Chondrocyte (in vitro differentiated cells): ENCODE data around the gene RALY. TPM values are rescaled to one million over a fixed set of nuclear protein-coding genes. Genes with fewer than 3 reads are reported as not detected.
A peak's percentile ranks its signal among the peaks of the same experiment; 100 is the strongest.

Experiments used
- DNase-seq: peaks from one replicate; pipeline ENCODE4 v3.0.0; 2021; ENCODE audit warnings: mixed read lengths, low spot score
- H3K27ac Mint-ChIP-seq: one replicate; pipeline ENCODE4 v1.8.0; 2021; ENCODE audit warnings: mild to moderate bottlenecking, moderate library complexity, mixed read lengths; ENCODE audit not compliant: unreplicated experiment
- H3K27me3 Mint-ChIP-seq: 2 replicates; pipeline ENCODE4 v1.8.0; 2021; ENCODE audit warnings: low read depth, mixed read lengths
- H3K36me3 Mint-ChIP-seq: 2 replicates; pipeline ENCODE4 v1.8.0; 2021; ENCODE audit warnings: low read depth, mixed read lengths
- H3K4me1 Mint-ChIP-seq: 2 replicates; pipeline ENCODE4 v1.8.0; 2021; ENCODE audit warnings: low read depth, mild to moderate bottlenecking, mixed read lengths
- H3K4me3 Mint-ChIP-seq: one replicate; pipeline ENCODE4 v1.8.0; 2021; ENCODE audit warnings: mild to moderate bottlenecking, moderate library complexity, mixed read lengths; ENCODE audit not compliant: unreplicated experiment
- H3K9me3 Mint-ChIP-seq: 2 replicates; pipeline ENCODE4 v1.8.0; 2021; ENCODE audit warnings: low read depth, mixed read lengths
- total RNA-seq: library from RNA; stranded (reverse); gene quantifications from 3 replicates; pipeline ENCODE4 v1.2.1, GENCODE V29; 2021
- TF ChIP-seq, protein P1 (sequence below): fragments of 200-600 bp; sonication (generic); IDR thresholded peaks from 2 replicates; pipeline ENCODE4 v1.5.0; 2021; ENCODE audit warnings: antibody characterized with exemption, mild to moderate bottlenecking, moderate library complexity

The RALY gene
- total RNA-seq, 1 donor from 2014 or later: 169 TPM

DNA sequence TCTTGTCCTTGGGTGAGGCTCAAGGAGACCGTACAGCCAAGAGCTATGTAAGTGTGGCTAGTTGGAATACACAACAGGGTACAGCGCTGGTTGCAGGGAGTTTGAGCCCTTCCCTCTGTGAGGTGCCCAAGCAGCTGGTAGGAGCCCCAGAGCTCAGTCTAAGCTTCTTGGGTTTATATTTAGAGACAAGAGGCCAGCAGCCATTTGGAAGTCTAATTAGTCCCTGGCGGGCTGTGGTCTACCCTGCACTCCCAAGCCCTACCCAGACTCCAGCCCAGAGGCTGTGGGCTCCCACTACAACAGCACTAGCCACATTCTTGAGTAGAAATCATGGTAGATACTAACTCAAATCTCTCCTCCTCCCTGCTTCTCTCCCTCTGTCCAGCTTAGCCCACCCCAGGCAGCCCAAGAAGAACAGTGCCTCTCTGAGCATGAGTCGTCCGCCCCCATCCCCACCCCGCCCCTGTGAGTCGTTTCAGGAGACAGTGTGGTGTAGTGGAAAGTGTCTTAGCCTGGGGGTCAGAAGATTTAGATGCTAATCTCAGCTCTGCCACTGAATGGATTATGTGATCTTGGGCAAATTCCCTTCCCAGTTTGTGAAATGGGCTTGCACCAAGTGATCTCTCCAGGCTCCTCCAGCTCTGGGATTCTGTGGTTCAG, 80.5 kb downstream of the RALY start:
- Mint-ChIP-seq H3K4me3 (no peak overlapping the region), H3K9me3 (no peaks in the 10 kb centered on the region), H3K27me3 (no peaks in the 10 kb centered on the region), H3K4me1 (peaks cover 14% of the 10 kb centered on the region), H3K27ac (peak overlapping the region; percentile 45), H3K36me3 (peaks cover 23% of the 10 kb centered on the region)
- TF ChIP-seq, protein P1, sequence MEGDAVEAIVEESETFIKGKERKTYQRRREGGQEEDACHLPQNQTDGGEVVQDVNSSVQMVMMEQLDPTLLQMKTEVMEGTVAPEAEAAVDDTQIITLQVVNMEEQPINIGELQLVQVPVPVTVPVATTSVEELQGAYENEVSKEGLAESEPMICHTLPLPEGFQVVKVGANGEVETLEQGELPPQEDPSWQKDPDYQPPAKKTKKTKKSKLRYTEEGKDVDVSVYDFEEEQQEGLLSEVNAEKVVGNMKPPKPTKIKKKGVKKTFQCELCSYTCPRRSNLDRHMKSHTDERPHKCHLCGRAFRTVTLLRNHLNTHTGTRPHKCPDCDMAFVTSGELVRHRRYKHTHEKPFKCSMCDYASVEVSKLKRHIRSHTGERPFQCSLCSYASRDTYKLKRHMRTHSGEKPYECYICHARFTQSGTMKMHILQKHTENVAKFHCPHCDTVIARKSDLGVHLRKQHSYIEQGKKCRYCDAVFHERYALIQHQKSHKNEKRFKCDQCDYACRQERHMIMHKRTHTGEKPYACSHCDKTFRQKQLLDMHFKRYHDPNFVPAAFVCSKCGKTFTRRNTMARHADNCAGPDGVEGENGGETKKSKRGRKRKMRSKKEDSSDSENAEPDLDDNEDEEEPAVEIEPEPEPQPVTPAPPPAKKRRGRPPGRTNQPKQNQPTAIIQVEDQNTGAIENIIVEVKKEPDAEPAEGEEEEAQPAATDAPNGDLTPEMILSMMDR: no peak
- DNase-seq: no peak

DNA sequence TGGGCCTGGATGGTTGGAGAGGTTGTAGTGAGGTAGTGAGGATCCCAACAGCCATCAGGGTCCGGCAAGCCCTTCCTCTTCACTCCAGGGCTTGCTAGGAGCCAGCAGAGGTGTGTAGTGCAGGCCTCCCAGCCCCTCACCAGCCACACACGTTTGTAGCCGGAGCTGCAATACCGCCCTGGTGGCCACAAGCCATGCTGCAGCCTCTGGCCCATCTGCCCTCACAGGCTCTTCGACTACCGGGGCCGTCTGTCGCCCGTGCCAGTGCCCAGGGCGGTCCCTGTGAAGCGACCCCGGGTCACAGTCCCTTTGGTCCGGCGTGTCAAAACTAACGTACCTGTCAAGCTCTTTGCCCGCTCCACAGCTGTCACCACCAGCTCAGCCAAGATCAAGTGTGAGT, 81.9 kb downstream of the RALY start:
- peaks cover 6% of the 10 kb centered on the region for H3K4me1 Mint-ChIP-seq
- H3K4me3 Mint-ChIP-seq: no peak overlapping the region
- no peak for DNase-seq
- no peak overlapping the region for H3K27ac Mint-ChIP-seq
- no peaks in the 10 kb centered on the region for H3K27me3 Mint-ChIP-seq
- TF ChIP-seq, protein P1: peak; percentile 21
- no peaks in the 10 kb centered on the region for H3K9me3 Mint-ChIP-seq
- peaks cover 30% of the 10 kb centered on the region for H3K36me3 Mint-ChIP-seq

DNA sequence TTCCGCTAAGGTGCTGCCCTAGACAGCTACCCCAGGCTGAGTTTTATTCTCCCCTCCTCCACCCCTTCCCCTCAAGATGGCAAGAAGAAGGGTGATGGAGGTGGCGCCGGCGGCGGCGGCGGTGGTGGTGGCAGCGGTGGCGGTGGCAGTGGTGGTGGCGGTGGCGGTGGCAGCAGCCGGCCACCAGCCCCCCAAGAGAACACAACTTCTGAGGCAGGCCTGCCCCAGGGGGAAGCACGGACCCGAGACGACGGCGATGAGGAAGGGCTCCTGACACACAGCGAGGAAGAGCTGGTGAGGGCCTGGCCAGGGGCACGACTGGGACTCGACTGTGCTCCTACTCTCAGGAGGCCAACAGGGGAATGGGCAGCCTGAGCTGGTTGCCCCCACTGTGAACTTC, 83.2 kb downstream of the RALY start:
- Mint-ChIP-seq H3K9me3 (no peaks in the 10 kb centered on the region), H3K27me3 (no peaks in the 10 kb centered on the region), H3K4me3 (no peak overlapping the region), H3K36me3 (peaks cover 39% of the 10 kb centered on the region), H3K27ac (no peak overlapping the region), H3K4me1 (peaks cover 6% of the 10 kb centered on the region)
- TF ChIP-seq, protein P1: no peak
- DNase-seq: no peak

DNA sequence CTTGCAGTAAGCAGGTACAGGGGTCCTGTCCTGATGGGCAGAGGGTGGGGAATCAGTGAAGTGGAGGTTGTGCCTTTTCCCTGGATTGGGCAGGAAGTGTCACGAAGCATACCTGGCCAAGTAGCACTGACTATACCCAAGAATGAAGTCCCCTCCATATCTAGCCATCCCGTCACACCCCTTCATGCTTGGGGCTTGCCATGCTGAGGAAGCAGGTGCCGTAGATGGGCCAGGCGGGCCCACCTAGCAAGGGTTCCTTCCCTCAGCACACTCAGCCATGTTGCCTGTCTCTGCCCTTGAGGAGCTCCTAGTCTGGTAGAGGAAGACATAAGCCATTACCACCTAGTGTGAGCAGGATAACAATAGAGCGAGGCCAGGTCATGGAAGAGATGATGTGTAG, 84.8 kb downstream of the RALY start:
- no peak for DNase-seq
- TF ChIP-seq, protein P1: no peak
- no peak overlapping the region for H3K4me3 Mint-ChIP-seq
- H3K4me1 Mint-ChIP-seq: peaks cover 16% of the 10 kb centered on the region
- H3K27me3 Mint-ChIP-seq: no peaks in the 10 kb centered on the region
- H3K27ac Mint-ChIP-seq: no peak overlapping the region
- no peaks in the 10 kb centered on the region for H3K9me3 Mint-ChIP-seq
- H3K36me3 Mint-ChIP-seq: peaks cover 36% of the 10 kb centered on the region

DNA sequence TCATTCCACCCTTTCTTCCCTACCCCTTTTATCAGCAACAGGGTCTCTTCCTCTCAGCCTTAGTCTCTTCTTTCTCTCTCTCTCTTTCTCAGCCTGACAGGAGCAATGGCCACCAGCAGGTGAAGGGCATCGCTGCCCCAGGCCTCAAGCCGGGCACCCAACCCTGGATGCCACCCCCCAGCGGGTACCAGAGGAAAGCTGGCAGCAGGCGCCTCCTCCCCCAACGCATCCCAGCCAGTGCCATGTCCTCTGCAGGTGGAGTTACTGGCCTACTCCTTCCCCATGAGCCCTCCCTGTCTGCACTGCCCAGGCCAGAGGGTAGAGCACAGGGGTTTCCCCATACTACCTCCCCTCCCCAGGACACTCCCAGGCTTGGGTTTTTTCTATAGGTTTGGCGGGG, 86.1 kb downstream of the RALY start:
- no peak overlapping the region for H3K4me3 Mint-ChIP-seq
- no peaks in the 10 kb centered on the region for H3K27me3 Mint-ChIP-seq
- H3K27ac Mint-ChIP-seq: no peak overlapping the region
- no peaks in the 10 kb centered on the region for H3K9me3 Mint-ChIP-seq
- H3K4me1 Mint-ChIP-seq: peaks cover 25% of the 10 kb centered on the region
- H3K36me3 Mint-ChIP-seq: peaks cover 38% of the 10 kb centered on the region
- DNase-seq: no peak
- TF ChIP-seq, protein P1: no peak
